ENCODE measurements around the gene KIF17.

DNA sequence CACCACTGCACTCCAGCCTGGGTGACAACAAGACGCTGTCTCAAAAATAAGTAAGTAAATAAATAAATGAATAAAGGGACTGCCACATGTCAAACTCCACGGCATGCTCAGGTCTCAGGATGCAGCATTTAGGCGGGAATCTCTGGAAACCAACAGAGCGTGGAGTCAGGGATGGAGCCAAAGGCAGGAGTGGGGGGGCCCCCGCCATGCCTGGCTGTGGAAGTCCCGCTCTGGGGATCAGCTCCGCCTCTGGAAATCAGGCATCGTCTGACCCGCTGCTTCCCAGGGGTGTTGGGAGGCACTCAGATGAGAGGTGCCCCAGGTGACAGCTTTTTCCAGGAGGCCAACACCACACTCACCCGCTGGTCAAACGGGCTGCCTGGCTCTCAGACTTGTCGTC, 20.2 kb downstream of the KIF17 start:
- TF ChIP-seq, protein P1, sequence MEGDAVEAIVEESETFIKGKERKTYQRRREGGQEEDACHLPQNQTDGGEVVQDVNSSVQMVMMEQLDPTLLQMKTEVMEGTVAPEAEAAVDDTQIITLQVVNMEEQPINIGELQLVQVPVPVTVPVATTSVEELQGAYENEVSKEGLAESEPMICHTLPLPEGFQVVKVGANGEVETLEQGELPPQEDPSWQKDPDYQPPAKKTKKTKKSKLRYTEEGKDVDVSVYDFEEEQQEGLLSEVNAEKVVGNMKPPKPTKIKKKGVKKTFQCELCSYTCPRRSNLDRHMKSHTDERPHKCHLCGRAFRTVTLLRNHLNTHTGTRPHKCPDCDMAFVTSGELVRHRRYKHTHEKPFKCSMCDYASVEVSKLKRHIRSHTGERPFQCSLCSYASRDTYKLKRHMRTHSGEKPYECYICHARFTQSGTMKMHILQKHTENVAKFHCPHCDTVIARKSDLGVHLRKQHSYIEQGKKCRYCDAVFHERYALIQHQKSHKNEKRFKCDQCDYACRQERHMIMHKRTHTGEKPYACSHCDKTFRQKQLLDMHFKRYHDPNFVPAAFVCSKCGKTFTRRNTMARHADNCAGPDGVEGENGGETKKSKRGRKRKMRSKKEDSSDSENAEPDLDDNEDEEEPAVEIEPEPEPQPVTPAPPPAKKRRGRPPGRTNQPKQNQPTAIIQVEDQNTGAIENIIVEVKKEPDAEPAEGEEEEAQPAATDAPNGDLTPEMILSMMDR (IDR thresholded peaks at IDR 0.05): no peak
- TF ChIP-seq POLR2A (IDR thresholded peaks at IDR 0.05): no peak
